Measurements from ENCODE around the gene BCL11B. TPM values are rescaled to one million over a fixed set of nuclear protein-coding genes. Genes with fewer than 3 reads are reported as not detected.

BCL11B gene
- total RNA-seq, 1 donor from 2014 or later = 0.08 TPM

GRCh38 chr14:99138999-99139865 lies 132.8 kb downstream of the BCL11B start:
- DNase-seq (no peak), ATAC-seq (ENCODE audit: poor library complexity) (no peak)
- intact Hi-C loops (cut with DNase I) = no loop called here

GRCh38 chr14:99137913-99138571 lies 134.0 kb downstream of the BCL11B start:
- DNase-seq (no peak), ATAC-seq (ENCODE audit: poor library complexity) (no peak)
- intact Hi-C loops (cut with DNase I) = no loop called here

- DNase-seq = no peak
- intact Hi-C loops (cut with DNase I) = no loop called here
- no peak for ATAC-seq (ENCODE audit: poor library complexity)
These were observed 134.8 kb downstream of the BCL11B start for GRCh38 chr14:99137001-99137700.

- intact Hi-C loops (cut with DNase I) = no loop called here
- ATAC-seq (ENCODE audit: poor library complexity) (no peak), DNase-seq (no peak)
These were observed 135.6 kb downstream of the BCL11B start for GRCh38 chr14:99136401-99136800.

- intact Hi-C loops (cut with DNase I) = no loop called here
- no peak for ATAC-seq (ENCODE audit: poor library complexity)
- DNase-seq = no peak
These were observed 136.0 kb downstream of the BCL11B start for GRCh38 chr14:99136047-99136400.

- DNase-seq = no peak
- no peak for ATAC-seq (ENCODE audit: poor library complexity)
- intact Hi-C loops (cut with DNase I) = no loop called here
These were observed 137.4 kb downstream of the BCL11B start for GRCh38 chr14:99134516-99135046.

- DNase-seq (peak; percentile 57), ATAC-seq (ENCODE audit: poor library complexity) (peak; percentile 61)
- intact Hi-C loops (cut with DNase I) = no loop called here
These were observed 138.1 kb downstream of the BCL11B start for GRCh38 chr14:99133636-99134515.

GRCh38 chr14:99132821-99133635 lies 139.0 kb downstream of the BCL11B start:
- no peak for DNase-seq
- intact Hi-C loops (cut with DNase I) = no loop called here
- no peak for ATAC-seq (ENCODE audit: poor library complexity)

GRCh38 chr14:99131632-99132271 lies 140.2 kb downstream of the BCL11B start:
- ATAC-seq (ENCODE audit: poor library complexity) (no peak), DNase-seq (no peak)
- intact Hi-C loops (cut with DNase I) = no loop called here

GRCh38 chr14:99129998-99130397 lies 142.0 kb downstream of the BCL11B start:
- DNase-seq (no peak), ATAC-seq (ENCODE audit: poor library complexity) (no peak)
- intact Hi-C loops (cut with DNase I) = no loop called here

GRCh38 chr14:99129211-99129696 lies 142.7 kb downstream of the BCL11B start:
- DNase-seq (no peak), ATAC-seq (ENCODE audit: poor library complexity) (no peak)
- intact Hi-C loops (cut with DNase I) = no loop called here

- intact Hi-C loops (cut with DNase I) = no loop called here
- DNase-seq = no peak
- ATAC-seq (ENCODE audit: poor library complexity) = no peak
These were observed 143.8 kb downstream of the BCL11B start for GRCh38 chr14:99128185-99128584.

GRCh38 chr14:99127651-99128167 lies 144.3 kb downstream of the BCL11B start:
- ATAC-seq (ENCODE audit: poor library complexity) = no peak
- no peak for DNase-seq

GRCh38 chr14:99125616-99126431 lies 146.2 kb downstream of the BCL11B start:
- no peak for DNase-seq
- intact Hi-C loops (cut with DNase I) = no loop called here
- no peak for ATAC-seq (ENCODE audit: poor library complexity)

More at GRCh38 chr14:99127651-99128167, 144.3 kb downstream of the BCL11B start:
- intact Hi-C loops (cut with DNase I) = no loop called here

GRCh38 chr14:99125113-99125512 lies 146.9 kb downstream of the BCL11B start:
- ATAC-seq (ENCODE audit: poor library complexity) = no peak
- intact Hi-C loops (cut with DNase I) = no loop called here

GRCh38 chr14:99124482-99125105 lies 147.4 kb downstream of the BCL11B start:
- DNase-seq (no peak), ATAC-seq (ENCODE audit: poor library complexity) (no peak)
- intact Hi-C loops (cut with DNase I) = no loop called here

More at GRCh38 chr14:99125113-99125512, 146.9 kb downstream of the BCL11B start:
- no peak for DNase-seq
